HCT116 (cell line): Measurements from ENCODE around the gene SDF4. TPM values are rescaled to one million over a fixed set of nuclear protein-coding genes. Genes with fewer than 3 reads are reported as not detected.

ENCODE experiments used
- ATAC-seq: fragments of 200-7000 bp; cut with Tn5 transposase; 2 replicates; pipeline ENCODE4 v1.9.1; 2020; ENCODE audit warnings: mild to moderate bottlenecking, moderate library complexity
- BruUV-seq: library from RNA; stranded (reverse); fragments of 400-500 nt; replicated peaks from 2 replicates; lab custom pipeline; 2021; lab: Mats Ljungman, UMichigan
- CTCF ChIA-PET: fragments of 300-600 bp; sonication (Branson Sonifier 250); formaldehyde crosslinking; loops from one replicate; lab custom pipeline; 2021; ENCODE audit warnings: antibody characterized with exemption; lab: Charles Lee
- POLR2A ChIA-PET: fragments of 300-600, 350-600 bp; sonication (Branson Sonifier 250); formaldehyde crosslinking; loops from one replicate; lab custom pipeline; 2021; ENCODE audit warnings: antibody characterized with exemption; lab: Charles Lee
- RAD21 ChIA-PET, 2 experiments: fragments of 300-600 bp; sonication (Branson Sonifier 250); formaldehyde crosslinking; loops; one replicate each; lab custom pipeline; 2023; ENCODE audit warnings: low total read pairs in 2 of 2; ENCODE audit not compliant: uncharacterized antibody in 2 of 2, unreplicated experiment in 2 of 2, low non-redundant PET in 1 of 2; lab: Charles Lee
- DNase-seq: peaks from one replicate; pipeline ENCODE4 v3.0.0-alpha.2; 2010; ENCODE audit warnings: low read depth, low spot score
- H2AFZ ChIP-seq: fragments of 200-600 bp; shearing (Covaris generic), sonication (generic); 2 replicates; pipeline ENCODE4 v1.6.1; 2017; ENCODE audit warnings: low read depth, mixed run types, mixed read lengths, antibody characterized with exemption, low read length; ENCODE audit not compliant: poor library complexity, severe bottlenecking
- H3K27ac ChIP-seq: 2 replicates; pipeline ENCODE4 v1.5.1; 2012; ENCODE audit warnings: low read depth, low read length
- H3K27me3 ChIP-seq: fragments of 200-600 bp; sonication (generic); 2 replicates; pipeline ENCODE4 v1.6.1; 2016; ENCODE audit warnings: mixed run types, low read length, mixed read lengths; ENCODE audit not compliant: insufficient read depth
- H3K36me3 ChIP-seq, 2 experiments: fragments of 200-500 bp in 1 of 2; fragments of 200-600 bp in 1 of 2; sonication (Bioruptor generic) in 1 of 2; sonication (generic) in 1 of 2; 2 replicates each; pipeline versions ENCODE4 v1.5.1 to v1.6.1; 2014 to 2016; ENCODE audit warnings: low read length in 2 of 2, inconsistent platforms in 1 of 2, mixed read lengths in 1 of 2, mixed run types in 1 of 2; ENCODE audit not compliant: insufficient read depth in 2 of 2, control insufficient read depth in 1 of 2
- H3K4me1 ChIP-seq, 2 experiments: fragments of 200-600 bp in 1 of 2; sonication (generic) in 1 of 2; 2 replicates each; pipeline versions ENCODE4 v1.5.1 to v1.6.1; 2012 to 2017; ENCODE audit warnings: low read length in 2 of 2, inconsistent platforms in 1 of 2, mild to moderate bottlenecking in 1 of 2, mixed read lengths in 1 of 2, mixed run types in 1 of 2, moderate library complexity in 1 of 2; ENCODE audit not compliant: insufficient read depth in 2 of 2, control insufficient read depth in 1 of 2
- H3K4me2 ChIP-seq: fragments of 200-600 bp; sonication (generic); 2 replicates; pipeline ENCODE4 v1.6.1; 2017; ENCODE audit warnings: mixed run types, low read length, mixed read lengths
- H3K4me3 ChIP-seq, 2 experiments: fragments of 200-600 bp in 1 of 2; sonication (generic) in 1 of 2; replicated peaks in 1 of 2; 2 replicates each; pipeline ENCODE4 v1.5.1; 2011 to 2016; ENCODE audit warnings: low read length in 2 of 2, control low read depth in 1 of 2, low read depth in 1 of 2, mild to moderate bottlenecking in 1 of 2, mixed read lengths in 1 of 2, mixed run types in 1 of 2
- H3K79me2 ChIP-seq: fragments of 200-600 bp; sonication (generic); 2 replicates; pipeline ENCODE4 v1.6.1; 2017; ENCODE audit warnings: mild to moderate bottlenecking, mixed run types, low read length, moderate library complexity, mixed read lengths; ENCODE audit not compliant: insufficient read depth
- H3K9ac ChIP-seq: fragments of 200-600 bp; sonication (generic); 2 replicates; pipeline ENCODE4 v1.6.1; 2016; ENCODE audit warnings: low read length, mixed read lengths
- H3K9me2 ChIP-seq: fragments of 200-600 bp; sonication (generic), shearing (Covaris generic); 2 replicates; pipeline ENCODE4 v1.6.1; 2017; ENCODE audit warnings: mixed run types, mild to moderate bottlenecking, moderate library complexity; ENCODE audit not compliant: insufficient read depth
- H3K9me3 ChIP-seq, 2 experiments: fragments of 200-500 bp in 1 of 2; fragments of 200-600 bp in 1 of 2; sonication (Bioruptor generic) in 1 of 2; sonication (generic) in 1 of 2; 2 replicates each; pipeline ENCODE4 v1.6.1; 2014 to 2017; ENCODE audit warnings: low read length in 2 of 2, mixed read lengths in 2 of 2, inconsistent platforms in 1 of 2, low read depth in 1 of 2, mild to moderate bottlenecking in 1 of 2, mixed run types in 1 of 2, moderate library complexity in 1 of 2; ENCODE audit not compliant: control insufficient read depth in 1 of 2, insufficient read depth in 1 of 2
- H4K20me1 ChIP-seq: fragments of 200-600 bp; sonication (generic), shearing (Covaris generic); 2 replicates; pipeline ENCODE4 v1.6.1; 2017; ENCODE audit warnings: mixed run types, mild to moderate bottlenecking, moderate library complexity; ENCODE audit not compliant: insufficient read depth
- CTCF ChIP-seq, 3 experiments: fragments of 200-600 bp in 1 of 3; sonication (generic) in 1 of 3; IDR thresholded peaks in 2 of 3; conservative IDR thresholded peaks in 1 of 3; 2 replicates each; pipeline ENCODE4 v1.5.1; 2012 to 2017; ENCODE audit warnings: low read depth in 2 of 3, low read length in 2 of 3, antibody characterized with exemption in 1 of 3, borderline replicate concordance in 1 of 3, control low read depth in 1 of 3, mild to moderate bottlenecking in 1 of 3, mixed read lengths in 1 of 3, mixed run types in 1 of 3, moderate library complexity in 1 of 3; ENCODE audit not compliant: insufficient read depth in 1 of 3
- EGR1 ChIP-seq: IDR thresholded peaks from 2 replicates; pipeline ENCODE4 v1.6.1; 2012; ENCODE audit warnings: low read depth
- EZH2 ChIP-seq: fragments of 200-600 bp; sonication (generic); IDR thresholded peaks from 2 replicates; pipeline ENCODE4 v1.6.1; 2017; ENCODE audit warnings: antibody characterized with exemption, mixed run types
- FOSL1 ChIP-seq: IDR thresholded peaks from 2 replicates; pipeline ENCODE4 v1.6.1; 2012; ENCODE audit warnings: low read depth
- MAX ChIP-seq: IDR thresholded peaks from 2 replicates; pipeline ENCODE4 v1.6.1; 2012
- POLR2A ChIP-seq: IDR thresholded peaks from 2 replicates; pipeline ENCODE4 v1.7.0; 2011; ENCODE audit warnings: borderline replicate concordance; ENCODE audit not compliant: insufficient read depth, insufficient read length; ENCODE audit errors: extremely low read depth
- POLR2AphosphoS5 ChIP-seq: IDR thresholded peaks from 2 replicates; pipeline ENCODE4 v1.6.1; 2011; ENCODE audit warnings: mild to moderate bottlenecking, low read depth, low read length, moderate library complexity
- RAD21 ChIP-seq: IDR thresholded peaks from 2 replicates; pipeline ENCODE4 v1.6.1; 2012; ENCODE audit warnings: low read depth, mild to moderate bottlenecking
- SIN3A ChIP-seq: IDR thresholded peaks from 2 replicates; pipeline ENCODE4 v1.6.1; 2012; ENCODE audit warnings: low read depth
- SP1 ChIP-seq: IDR thresholded peaks from 2 replicates; pipeline ENCODE4 v1.6.1; 2012; ENCODE audit warnings: low read depth
- SRF ChIP-seq: IDR thresholded peaks from 2 replicates; pipeline ENCODE4 v1.6.1; 2012; ENCODE audit warnings: low read depth
- TCF7L2 ChIP-seq: IDR thresholded peaks from 2 replicates; pipeline ENCODE4 v1.7.0; 2011; ENCODE audit warnings: borderline replicate concordance, inconsistent platforms; ENCODE audit not compliant: insufficient read depth, insufficient read length; ENCODE audit errors: extremely low read depth
- ZFX ChIP-seq: fragments of 450-650 bp; IDR thresholded peaks from 2 replicates; pipeline ENCODE4 v1.6.1; 2017
- ZNF274 ChIP-seq: fragments of 200-500 bp; sonication (Bioruptor generic); IDR thresholded peaks from 2 replicates; pipeline ENCODE4 v1.6.1; 2014; ENCODE audit warnings: mild to moderate bottlenecking, low read depth, low read length, inconsistent platforms
- intact Hi-C: fragments of 100-400 bp; cut with micrococcal nuclease; formaldehyde crosslinking; loops from 2 replicates; pipeline ENCODE4 v1.10.0; 2022
- total RNA-seq: library from RNA; stranded (reverse); gene quantifications from one replicate; pipeline ENCODE4 v1.2.1, GENCODE V29; 2021; ENCODE audit not compliant: unreplicated experiment
- TF ChIP-seq, protein P1 (sequence below): IDR thresholded peaks from 2 replicates; pipeline ENCODE4 v1.6.1; 2012

SDF4 gene
- total RNA-seq, 1 experiment from 2014 or later, result 133 TPM

- Histone ChIP-seq H3K4me2 (no peak overlapping the region), H3K79me2 (no peaks in the 10 kb centered on the region), H3K27ac (no peak overlapping the region), H3K9me3 (no peaks in the 10 kb centered on the region), H3K4me3 (no peak overlapping the region), H3K36me3 (no peaks in the 10 kb centered on the region), H3K9ac (no peak overlapping the region), H3K4me1 (peaks cover 0 to 5% of the 10 kb centered on the region in 2 experiments; a peak in 1 of 4 replicates), H4K20me1 (no peaks in the 10 kb centered on the region), H2AFZ (no peak overlapping the region), H3K27me3 (no peaks in the 10 kb centered on the region), H3K9me2 (no peaks in the 10 kb centered on the region)
- DNase-seq, result no peak
- no TSS peak for BruUV-seq
- ChIA-PET POLR2A (no interaction called here), RAD21 (no interaction called here), CTCF (no interaction called here)
- intact Hi-C loops, result no loop called here
- no peak for ATAC-seq
- no peak for TF ChIP-seq POLR2A
- TF ChIP-seq ZNF274, result no peak
- no peak for TF ChIP-seq FOSL1
- no peak for TF ChIP-seq CTCF (IDR thresholded peaks at IDR 0.05 in 2 of 3, conservative IDR thresholded peaks at IDR 0.05 in 1 of 3; ENCODE audit: borderline replicate concordance in 1 of 3, insufficient read depth in 1 of 3, low read depth in 2 of 3, low read length in 2 of 3)
- TF ChIP-seq, protein P1, sequence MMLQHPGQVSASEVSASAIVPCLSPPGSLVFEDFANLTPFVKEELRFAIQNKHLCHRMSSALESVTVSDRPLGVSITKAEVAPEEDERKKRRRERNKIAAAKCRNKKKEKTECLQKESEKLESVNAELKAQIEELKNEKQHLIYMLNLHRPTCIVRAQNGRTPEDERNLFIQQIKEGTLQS, result no peak
- no peak for TF ChIP-seq EGR1
- no peak for TF ChIP-seq TCF7L2
- no peak for TF ChIP-seq EZH2
- no peak for TF ChIP-seq SRF
- TF ChIP-seq SIN3A, result no peak
- no peak for TF ChIP-seq ZFX
- no peak for TF ChIP-seq POLR2AphosphoS5
- no peak for TF ChIP-seq MAX
- TF ChIP-seq RAD21, result no peak
- no peak for TF ChIP-seq SP1
These were observed 33.2 kb downstream of the SDF4 start for GRCh38 chr1:1198423-1199140.
